Prostate gland (tissue), 2 donors: Measurements from ENCODE around the gene PGBD5. TPM values are rescaled to one million over a fixed set of nuclear protein-coding genes. Genes with fewer than 3 reads are reported as not detected.

Source experiments
- DNase-seq: peaks from one replicate; pipeline ENCODE4 v3.0.0-alpha.2; 2019; ENCODE audit warnings: low spot score
- H3K27ac ChIP-seq, 2 donors: fragments of 200-600 bp; sonication (generic); 2 replicates each; pipeline ENCODE4 v1.5.1; 2017 to 2019
- H3K27me3 ChIP-seq: fragments of 200-600 bp; sonication (generic); replicated peaks from 2 replicates; pipeline ENCODE4 v1.5.1; 2019; ENCODE audit not compliant: insufficient read depth
- H3K36me3 ChIP-seq, 2 donors: fragments of 200-600 bp; sonication (generic); 1 replicate in 1 of 2; 2 replicates in 1 of 2; pipeline versions ENCODE4 v1.5.1 to v1.8.1; 2017 to 2019
- H3K4me1 ChIP-seq: fragments of 200-600 bp; sonication (generic); replicated peaks from 2 replicates; pipeline ENCODE4 v1.5.1; 2019
- H3K4me3 ChIP-seq, 2 donors: fragments of 200-600 bp; sonication (generic); 2 replicates each; pipeline ENCODE4 v1.5.1; 2017 to 2019
- H3K9me3 ChIP-seq: fragments of 200-600 bp; sonication (generic); 2 replicates; pipeline ENCODE4 v1.5.1; 2017
- POLR2A ChIP-seq: fragments of 450-650 bp; IDR thresholded peaks from one replicate; pipeline ENCODE4 v1.6.1; 2016; ENCODE audit warnings: antibody characterized with exemption, mild to moderate bottlenecking
- POLR2AphosphoS5 ChIP-seq: sonication (generic); formaldehyde crosslinking; IDR thresholded peaks from one replicate; pipeline ENCODE4 v1.6.1; 2017; ENCODE audit warnings: antibody characterized with exemption
- WGBS: methylation state at CpG from one replicate; pipeline ENCODE4 v1.1.5; 2018; 5-methylcytosine and 5-hydroxymethylcytosine counted together
- intact Hi-C: fragments of 100-400 bp; cut with DNase I; formaldehyde crosslinking; loops from one replicate; pipeline ENCODE4 v1.14.2; 2022
- total RNA-seq, 2 donors: library from RNA; depleted of rRNA; stranded (reverse); fragments of >200 nt; gene quantifications; one replicate each; pipeline ENCODE4 v1.1.0, GENCODE V29; 2016
- TF ChIP-seq, protein P1 (sequence below), 4 experiments: fragments of 200-600 bp in 2 of 4; fragments of 450-650 bp in 2 of 4; sonication (generic) in 2 of 4; IDR thresholded peaks; 1 replicate in 3 of 4; 2 replicates in 1 of 4; pipeline ENCODE4 v1.5.1; 2016 to 2019; ENCODE audit warnings: antibody characterized with exemption in 4 of 4, mild to moderate bottlenecking in 2 of 4, moderate library complexity in 2 of 4

The PGBD5 gene
- total RNA-seq, 2 donors from 2014 or later = 0.55 to 8.8 TPM

DNA sequence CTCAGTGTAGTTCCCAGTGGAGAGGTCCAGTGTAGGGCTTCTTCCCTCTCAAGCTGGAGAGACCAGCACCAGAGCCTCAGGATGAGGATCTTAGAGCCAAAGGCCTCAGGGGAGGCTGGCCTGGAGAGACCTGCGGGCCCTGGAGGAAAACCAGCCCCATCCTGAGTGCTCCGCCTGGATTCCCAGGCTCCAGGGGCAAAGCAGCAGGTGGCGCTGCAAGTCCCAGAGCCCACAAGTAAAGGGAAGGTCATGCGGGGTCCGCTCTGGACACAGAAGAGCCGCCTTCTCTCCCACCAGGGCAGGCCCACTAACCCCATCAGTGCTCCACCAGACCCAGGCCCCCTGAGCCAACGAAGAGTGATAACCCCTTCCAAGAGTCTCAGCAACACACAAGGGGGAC is 22.7 kb downstream of the PGBD5 start:
- Histone ChIP-seq H3K27me3 (no peaks in the 10 kb centered on the region), H3K4me1 (no peaks in the 10 kb centered on the region), H3K9me3 (no peaks in the 10 kb centered on the region), H3K4me3 (no peak overlapping the region), H3K27ac (no peak overlapping the region), H3K36me3 (no peaks in the 10 kb centered on the region)
- TF ChIP-seq, protein P1, sequence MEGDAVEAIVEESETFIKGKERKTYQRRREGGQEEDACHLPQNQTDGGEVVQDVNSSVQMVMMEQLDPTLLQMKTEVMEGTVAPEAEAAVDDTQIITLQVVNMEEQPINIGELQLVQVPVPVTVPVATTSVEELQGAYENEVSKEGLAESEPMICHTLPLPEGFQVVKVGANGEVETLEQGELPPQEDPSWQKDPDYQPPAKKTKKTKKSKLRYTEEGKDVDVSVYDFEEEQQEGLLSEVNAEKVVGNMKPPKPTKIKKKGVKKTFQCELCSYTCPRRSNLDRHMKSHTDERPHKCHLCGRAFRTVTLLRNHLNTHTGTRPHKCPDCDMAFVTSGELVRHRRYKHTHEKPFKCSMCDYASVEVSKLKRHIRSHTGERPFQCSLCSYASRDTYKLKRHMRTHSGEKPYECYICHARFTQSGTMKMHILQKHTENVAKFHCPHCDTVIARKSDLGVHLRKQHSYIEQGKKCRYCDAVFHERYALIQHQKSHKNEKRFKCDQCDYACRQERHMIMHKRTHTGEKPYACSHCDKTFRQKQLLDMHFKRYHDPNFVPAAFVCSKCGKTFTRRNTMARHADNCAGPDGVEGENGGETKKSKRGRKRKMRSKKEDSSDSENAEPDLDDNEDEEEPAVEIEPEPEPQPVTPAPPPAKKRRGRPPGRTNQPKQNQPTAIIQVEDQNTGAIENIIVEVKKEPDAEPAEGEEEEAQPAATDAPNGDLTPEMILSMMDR (IDR thresholded peaks at IDR 0.05) = no peak
- TF ChIP-seq POLR2A (no peak), POLR2AphosphoS5 (no peak)
- intact Hi-C loops = no loop called here
- WGBS = 93% methylated on average over 7 of the region's 7 CpGs
- no peak for DNase-seq

DNA sequence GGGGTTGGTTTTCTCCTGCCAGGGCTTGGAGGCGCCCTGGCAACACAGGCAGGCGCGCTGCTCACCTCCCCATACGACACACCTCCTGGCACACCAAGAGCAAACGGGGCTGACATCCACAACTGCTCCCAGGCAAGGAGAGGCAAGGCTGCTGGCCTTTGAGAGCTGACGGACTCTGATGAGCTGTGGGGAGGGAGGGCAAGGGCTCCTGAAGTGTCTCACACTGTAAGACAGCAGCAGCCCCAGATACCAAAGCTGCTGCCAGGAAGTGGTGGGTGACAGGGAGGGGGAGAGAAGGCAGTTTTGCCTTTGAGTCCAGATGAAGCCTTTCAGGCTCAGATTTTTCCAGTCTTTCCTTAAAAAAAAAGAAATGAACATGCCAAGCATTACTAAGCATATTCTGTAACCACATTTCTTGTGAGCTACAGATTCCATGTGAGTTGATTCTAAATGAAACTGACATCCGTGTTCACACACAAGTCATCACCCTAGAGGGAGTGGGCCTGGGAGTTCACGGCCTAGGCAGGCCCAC is 24.3 kb downstream of the PGBD5 start:
- no peak overlapping the region for H3K4me3 ChIP-seq
- H3K4me1 ChIP-seq = no peaks in the 10 kb centered on the region

DNA sequence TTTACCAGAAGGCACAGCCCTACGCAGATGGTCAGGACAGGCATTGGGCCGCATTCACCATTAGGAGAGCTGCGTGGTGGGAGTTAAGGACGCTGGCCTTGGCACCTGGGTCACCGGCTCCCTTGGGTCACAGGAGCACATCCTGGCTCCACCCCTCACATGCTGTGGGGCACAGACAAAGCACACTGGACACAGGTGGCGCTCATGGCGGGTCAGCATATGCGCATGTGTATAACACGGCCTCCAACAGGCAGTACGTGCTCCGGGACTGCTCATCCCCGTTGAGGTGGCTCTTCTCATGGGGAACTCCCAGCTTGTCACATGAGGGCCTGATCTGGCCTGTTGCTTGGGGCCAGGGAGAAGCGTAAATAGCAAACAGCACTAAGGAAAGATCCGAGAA is 25.0 kb downstream of the PGBD5 start:
- 91% methylated on average over 14 of the region's 14 CpGs for WGBS
- no peaks in the 10 kb centered on the region for H3K4me1 ChIP-seq
- H3K27ac ChIP-seq = no peak overlapping the region
- H3K36me3 ChIP-seq = no peaks in the 10 kb centered on the region
- intact Hi-C loops = no loop called here
- H3K9me3 ChIP-seq = no peaks in the 10 kb centered on the region
- TF ChIP-seq, protein P1 (IDR thresholded peaks at IDR 0.05) = no peak
- no peak for TF ChIP-seq POLR2AphosphoS5
- TF ChIP-seq POLR2A = no peak
- no peak for DNase-seq
- no peak overlapping the region for H3K4me3 ChIP-seq
- no peaks in the 10 kb centered on the region for H3K27me3 ChIP-seq

More for the DNA sequence above, 24.3 kb downstream of the PGBD5 start:
- H3K36me3 ChIP-seq = no peaks in the 10 kb centered on the region
- DNase-seq = no peak
- TF ChIP-seq, protein P1 (IDR thresholded peaks at IDR 0.05) = no peak
- TF ChIP-seq POLR2A (no peak), POLR2AphosphoS5 (no peak)
- H3K27ac ChIP-seq = no peak overlapping the region
- no peaks in the 10 kb centered on the region for H3K27me3 ChIP-seq
- intact Hi-C loops = no loop called here
- H3K9me3 ChIP-seq = no peaks in the 10 kb centered on the region
- 70% methylated on average over 8 of the region's 8 CpGs for WGBS

DNA sequence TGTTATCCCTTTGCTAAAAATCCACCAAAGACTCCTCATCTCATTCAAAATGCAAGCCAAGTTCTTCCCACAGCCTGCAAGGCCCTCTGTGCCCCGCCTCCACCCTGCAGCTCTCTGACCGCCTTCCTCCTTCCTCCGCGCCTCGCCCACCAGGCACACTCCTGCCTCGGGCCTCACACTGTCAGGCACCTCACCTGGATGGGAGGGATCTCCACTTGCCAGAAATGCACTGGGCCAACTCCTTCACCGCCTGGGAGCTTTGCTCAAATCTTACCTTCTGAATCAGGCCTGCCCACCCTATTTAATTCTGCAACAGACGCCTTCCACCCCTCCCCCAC is 26.2 kb downstream of the PGBD5 start:
- H3K4me3 ChIP-seq = no peak overlapping the region
- no peak for DNase-seq
- H3K4me1 ChIP-seq = no peaks in the 10 kb centered on the region
- H3K27me3 ChIP-seq = no peaks in the 10 kb centered on the region
- no peak overlapping the region for H3K27ac ChIP-seq
- H3K36me3 ChIP-seq = no peaks in the 10 kb centered on the region
- intact Hi-C loops = no loop called here
- no peak for TF ChIP-seq POLR2AphosphoS5
- TF ChIP-seq, protein P1 (IDR thresholded peaks at IDR 0.05) = no peak
- TF ChIP-seq POLR2A = no peak
- WGBS = 78% methylated on average over 8 of the region's 8 CpGs
- H3K9me3 ChIP-seq = no peaks in the 10 kb centered on the region

DNA sequence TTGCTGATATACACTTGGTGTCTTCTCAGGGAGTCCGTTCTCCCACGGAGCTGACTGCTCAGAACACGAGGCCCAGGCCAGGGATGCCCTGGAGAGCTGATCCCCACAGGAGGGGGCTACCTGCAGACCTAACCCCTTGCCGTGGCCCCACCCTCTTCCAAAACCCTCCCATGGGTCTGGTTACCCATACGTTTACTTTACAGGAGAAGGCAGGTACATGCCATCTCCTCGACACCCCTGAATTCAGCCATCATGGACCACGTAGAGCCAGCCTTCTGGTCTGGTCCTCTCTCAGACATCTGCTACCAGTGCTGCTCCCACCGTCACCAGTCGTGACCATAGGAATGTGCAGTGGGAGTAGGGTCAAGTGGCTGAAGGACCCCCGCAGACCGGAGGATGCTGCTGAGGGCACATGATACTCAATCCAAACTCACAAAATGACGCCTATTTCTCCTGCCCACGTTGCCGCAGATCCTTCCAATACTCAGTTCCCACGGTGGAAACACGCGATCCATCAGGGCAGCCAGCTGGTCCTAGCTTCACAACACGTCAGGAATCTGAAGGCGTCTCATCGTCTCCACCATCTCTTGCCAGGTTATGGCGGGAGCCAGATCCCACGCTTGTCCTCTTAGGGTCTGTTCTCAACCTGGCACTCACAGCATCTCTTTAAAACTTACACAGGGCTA is 26.7 kb downstream of the PGBD5 start:
- Histone ChIP-seq H3K4me3 (no peak overlapping the region), H3K4me1 (no peaks in the 10 kb centered on the region), H3K27me3 (no peaks in the 10 kb centered on the region), H3K36me3 (no peaks in the 10 kb centered on the region), H3K27ac (no peak overlapping the region), H3K9me3 (no peaks in the 10 kb centered on the region)
- TF ChIP-seq, protein P1 (IDR thresholded peaks at IDR 0.05) = no peak
- no peak for TF ChIP-seq POLR2A
- no peak for TF ChIP-seq POLR2AphosphoS5
- intact Hi-C loops = no loop called here
- DNase-seq = no peak
- 88% methylated on average over 22 of the region's 22 CpGs for WGBS
